K562 (cell line): ENCODE results near the gene PLEKHG3.

Experiments used
- CHCHD3 ChIP-seq: fragments of 250-450 bp; sonication (Bioruptor Pico); IDR thresholded peaks from 2 replicates; pipeline ENCODE4 v2.1.2; 2022; ENCODE audit warnings: mild to moderate bottlenecking
- REST ChIP-seq, 2 experiments: fragments of 450-650 bp; formaldehyde crosslinking in 1 of 2; IDR thresholded peaks; 2 replicates each; pipeline versions ENCODE4 v1.4.0 to v1.6.1; 2014 to 2020; ENCODE audit warnings: mild to moderate bottlenecking in 2 of 2, borderline replicate concordance in 1 of 2, low read depth in 1 of 2
- SRSF1 ChIP-seq: fragments of 200-400 bp; formaldehyde crosslinking; IDR thresholded peaks from 2 replicates; pipeline ENCODE4 v1.6.1; 2017; ENCODE audit warnings: mild to moderate bottlenecking, low read depth, low read length, moderate library complexity

GRCh38 chr14:64789696-64790095 is 85.5 kb downstream of the PLEKHG3 start:
- TF ChIP-seq SRSF1 (no peak), CHCHD3 (CRISPR knock-in tag) (no peak), REST (IDR thresholded peaks at IDR 0.05; ENCODE audit: borderline replicate concordance) (no peak), REST (CRISPR knock-in tag; IDR thresholded peaks at IDR 0.05; ENCODE audit: low read depth) (no peak)
